Chondrocyte (in vitro differentiated cells): ENCODE data around the gene ZNF385B. TPM values are rescaled to one million over a fixed set of nuclear protein-coding genes. Genes with fewer than 3 reads are reported as not detected.

Experiments used
- DNase-seq: peaks from one replicate; pipeline ENCODE4 v3.0.0; 2021; ENCODE audit warnings: mixed read lengths, low spot score
- H3K27ac Mint-ChIP-seq: one replicate; pipeline ENCODE4 v1.8.0; 2021; ENCODE audit warnings: mild to moderate bottlenecking, moderate library complexity, mixed read lengths; ENCODE audit not compliant: unreplicated experiment
- H3K27me3 Mint-ChIP-seq: 2 replicates; pipeline ENCODE4 v1.8.0; 2021; ENCODE audit warnings: low read depth, mixed read lengths
- H3K36me3 Mint-ChIP-seq: 2 replicates; pipeline ENCODE4 v1.8.0; 2021; ENCODE audit warnings: low read depth, mixed read lengths
- H3K4me1 Mint-ChIP-seq: 2 replicates; pipeline ENCODE4 v1.8.0; 2021; ENCODE audit warnings: low read depth, mild to moderate bottlenecking, mixed read lengths
- H3K4me3 Mint-ChIP-seq: one replicate; pipeline ENCODE4 v1.8.0; 2021; ENCODE audit warnings: mild to moderate bottlenecking, moderate library complexity, mixed read lengths; ENCODE audit not compliant: unreplicated experiment
- H3K9me3 Mint-ChIP-seq: 2 replicates; pipeline ENCODE4 v1.8.0; 2021; ENCODE audit warnings: low read depth, mixed read lengths
- CTCF ChIP-seq: fragments of 200-600 bp; sonication (generic); IDR thresholded peaks from 2 replicates; pipeline ENCODE4 v1.5.0; 2021; ENCODE audit warnings: antibody characterized with exemption, mild to moderate bottlenecking, moderate library complexity
- total RNA-seq: library from RNA; stranded (reverse); gene quantifications from 3 replicates; pipeline ENCODE4 v1.2.1, GENCODE V29; 2021

The ZNF385B gene
- total RNA-seq, 1 donor from 2014 or later = 0.25 TPM

GRCh38 chr2:179692610-179693009 lies 168.8 kb downstream of the ZNF385B start:
- Mint-ChIP-seq H3K9me3 (no peaks in the 10 kb centered on the region), H3K27ac (no peak overlapping the region), H3K4me3 (no peak overlapping the region), H3K4me1 (no peaks in the 10 kb centered on the region), H3K36me3 (no peaks in the 10 kb centered on the region), H3K27me3 (peaks cover 11% of the 10 kb centered on the region)
- TF ChIP-seq CTCF = no peak
- DNase-seq = no peak

- Mint-ChIP-seq H3K36me3 (no peaks in the 10 kb centered on the region), H3K4me3 (no peak overlapping the region), H3K27me3 (peaks cover 11% of the 10 kb centered on the region), H3K4me1 (no peaks in the 10 kb centered on the region), H3K27ac (no peak overlapping the region), H3K9me3 (no peaks in the 10 kb centered on the region)
- no peak for TF ChIP-seq CTCF
- DNase-seq = no peak
Measured at GRCh38 chr2:179692043-179692442, 169.4 kb downstream of the ZNF385B start.

- no peak overlapping the region for H3K4me3 Mint-ChIP-seq
- DNase-seq = no peak
Measured at GRCh38 chr2:179691235-179691634, 170.2 kb downstream of the ZNF385B start.

GRCh38 chr2:179686718-179687342 lies 174.6 kb downstream of the ZNF385B start:
- DNase-seq = no peak
- Mint-ChIP-seq H3K36me3 (no peaks in the 10 kb centered on the region), H3K27me3 (peaks cover 7% of the 10 kb centered on the region), H3K4me3 (no peak overlapping the region), H3K27ac (no peak overlapping the region), H3K9me3 (no peaks in the 10 kb centered on the region), H3K4me1 (no peaks in the 10 kb centered on the region)
- TF ChIP-seq CTCF = no peak

More at GRCh38 chr2:179691235-179691634, 170.2 kb downstream of the ZNF385B start:
- Mint-ChIP-seq H3K27me3 (peaks cover 11% of the 10 kb centered on the region), H3K9me3 (no peaks in the 10 kb centered on the region), H3K27ac (no peak overlapping the region), H3K36me3 (no peaks in the 10 kb centered on the region), H3K4me1 (no peaks in the 10 kb centered on the region)
- no peak for TF ChIP-seq CTCF

GRCh38 chr2:179686069-179686468 lies 175.3 kb downstream of the ZNF385B start:
- no peak overlapping the region for H3K4me3 Mint-ChIP-seq
- TF ChIP-seq CTCF = no peak
- peaks cover 7% of the 10 kb centered on the region for H3K27me3 Mint-ChIP-seq
- H3K27ac Mint-ChIP-seq = no peak overlapping the region
- H3K9me3 Mint-ChIP-seq = no peaks in the 10 kb centered on the region
- no peaks in the 10 kb centered on the region for H3K36me3 Mint-ChIP-seq
- H3K4me1 Mint-ChIP-seq = no peaks in the 10 kb centered on the region
- DNase-seq = no peak
